Mesenteric fat pad (tissue), 1 donor: Measurements from ENCODE around the gene WNT8A. TPM values are rescaled to one million over a fixed set of nuclear protein-coding genes. Genes with fewer than 3 reads are reported as not detected.
"Not testable (repeated sequence)": the region's sequence is repeated elsewhere in the genome, so short reads cannot be mapped to it uniquely, and the experiment has no call there.

Experiments
- DNase-seq: peaks from one replicate; pipeline ENCODE4 v3.0.0-alpha.2; 2020; ENCODE audit warnings: low spot score
- long read RNA-seq: library from polyadenylated mRNA; unstranded; transcript quantifications from one replicate; pipeline ENCODE4 v2.0.0, GENCODE V29; 2020
- total RNA-seq: library from RNA; stranded (reverse); fragmentation: NEBNext Ultra II Directional; extraction: Animal tissue kit (Norgen Biotek cat#: 25700); gene quantifications from one replicate; pipeline ENCODE4 v1.2.1, GENCODE V29; 2021
- donor health status: DM: yes; HTN: yes; CAD: no.

WNT8A gene, protein sequence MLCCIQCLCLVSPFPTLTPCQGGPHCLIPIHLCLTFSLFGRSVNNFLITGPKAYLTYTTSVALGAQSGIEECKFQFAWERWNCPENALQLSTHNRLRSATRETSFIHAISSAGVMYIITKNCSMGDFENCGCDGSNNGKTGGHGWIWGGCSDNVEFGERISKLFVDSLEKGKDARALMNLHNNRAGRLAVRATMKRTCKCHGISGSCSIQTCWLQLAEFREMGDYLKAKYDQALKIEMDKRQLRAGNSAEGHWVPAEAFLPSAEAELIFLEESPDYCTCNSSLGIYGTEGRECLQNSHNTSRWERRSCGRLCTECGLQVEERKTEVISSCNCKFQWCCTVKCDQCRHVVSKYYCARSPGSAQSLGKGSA
- not detected for total RNA-seq
- long read RNA-seq, result 0 reads

DNA sequence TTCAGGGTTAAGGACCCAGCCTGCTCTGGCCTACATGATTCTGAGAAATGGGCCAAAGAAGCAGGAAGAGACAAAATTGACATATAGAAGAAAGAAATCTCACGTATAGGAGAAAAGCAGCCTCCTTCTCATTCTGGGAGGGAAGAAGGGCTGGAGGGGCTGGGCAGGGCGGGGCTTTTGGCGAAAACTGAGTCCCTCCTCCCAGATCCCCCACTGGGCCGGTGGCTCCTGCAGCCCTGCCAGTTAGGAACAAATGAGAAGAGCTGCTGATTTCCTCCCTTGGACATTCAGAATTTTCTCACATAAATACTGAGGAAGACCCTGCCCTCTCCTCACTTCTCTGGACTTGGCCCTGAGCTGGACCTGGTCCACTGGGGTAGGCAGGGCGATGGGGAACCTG lies at the start of gene WNT8A:
WNT8A (plus strand) TSS at position 332 of the 400 bp plus-strand sequence. CDS start 95 bp downstream, outside the sequence.
- no peak for DNase-seq

DNA sequence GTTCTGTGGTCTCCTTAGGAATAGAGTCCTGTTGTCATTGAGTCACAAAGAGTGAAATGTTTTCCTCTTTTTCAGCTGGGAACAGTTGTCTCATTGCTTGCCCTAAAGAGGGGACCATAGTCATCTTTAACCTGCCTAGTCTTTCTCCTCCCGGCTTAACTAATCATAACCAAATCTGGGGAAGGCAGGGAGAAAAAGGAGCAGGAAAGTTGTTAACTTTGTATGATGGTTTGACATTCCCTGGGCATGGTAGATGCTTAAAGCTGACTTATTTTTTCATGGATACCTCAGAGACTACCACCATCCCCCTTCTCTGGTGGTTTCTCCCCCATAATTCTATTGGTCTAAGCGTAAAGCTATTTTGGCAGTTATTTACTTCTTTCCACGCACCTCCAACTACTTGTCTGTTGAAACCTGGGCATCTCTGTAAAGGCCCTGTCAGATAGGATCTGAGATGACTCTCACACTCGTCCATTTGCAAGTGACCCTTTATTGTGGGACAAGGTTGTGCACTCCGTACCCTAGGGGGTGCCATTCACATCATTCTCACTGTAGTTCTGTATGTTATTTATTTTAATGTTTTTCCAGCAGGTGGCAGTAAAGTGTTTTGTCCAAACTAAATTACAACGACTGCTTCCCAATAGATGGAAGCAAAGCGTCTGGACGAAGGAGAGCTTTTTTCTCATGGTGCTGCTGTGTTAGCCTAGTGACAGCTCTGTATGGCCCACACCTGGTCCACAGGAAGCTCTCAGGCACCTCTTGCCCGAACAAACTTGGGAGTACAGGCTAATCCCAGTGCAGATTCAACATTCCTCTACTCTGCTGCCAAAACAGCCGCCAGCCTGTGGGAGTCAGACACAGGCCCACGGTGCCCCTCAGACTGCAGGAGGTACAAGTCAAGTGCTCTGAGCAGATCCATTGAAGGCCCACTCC lies 48.0 kb upstream of the WNT8A start:
- no peak for DNase-seq

DNA sequence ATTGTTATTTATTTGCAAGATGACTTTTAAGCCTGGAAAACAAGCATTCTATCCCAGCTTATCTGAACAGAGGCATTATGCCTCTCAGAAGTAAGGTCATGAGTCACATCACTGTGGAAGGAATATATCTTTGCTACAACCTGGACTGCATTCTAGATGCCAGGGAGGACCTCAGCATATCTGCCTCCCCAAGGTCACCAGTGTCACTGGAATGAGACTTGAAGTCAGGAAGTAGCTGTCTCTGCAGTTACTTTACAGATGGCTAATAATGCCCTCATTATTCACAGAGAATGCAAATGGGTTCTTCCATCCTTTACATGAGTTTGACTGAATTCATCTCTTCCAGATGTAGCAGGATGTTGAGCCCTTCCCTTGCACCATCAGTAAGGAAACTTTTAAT lies 46.6 kb upstream of the WNT8A start:
- no peak for DNase-seq

DNA sequence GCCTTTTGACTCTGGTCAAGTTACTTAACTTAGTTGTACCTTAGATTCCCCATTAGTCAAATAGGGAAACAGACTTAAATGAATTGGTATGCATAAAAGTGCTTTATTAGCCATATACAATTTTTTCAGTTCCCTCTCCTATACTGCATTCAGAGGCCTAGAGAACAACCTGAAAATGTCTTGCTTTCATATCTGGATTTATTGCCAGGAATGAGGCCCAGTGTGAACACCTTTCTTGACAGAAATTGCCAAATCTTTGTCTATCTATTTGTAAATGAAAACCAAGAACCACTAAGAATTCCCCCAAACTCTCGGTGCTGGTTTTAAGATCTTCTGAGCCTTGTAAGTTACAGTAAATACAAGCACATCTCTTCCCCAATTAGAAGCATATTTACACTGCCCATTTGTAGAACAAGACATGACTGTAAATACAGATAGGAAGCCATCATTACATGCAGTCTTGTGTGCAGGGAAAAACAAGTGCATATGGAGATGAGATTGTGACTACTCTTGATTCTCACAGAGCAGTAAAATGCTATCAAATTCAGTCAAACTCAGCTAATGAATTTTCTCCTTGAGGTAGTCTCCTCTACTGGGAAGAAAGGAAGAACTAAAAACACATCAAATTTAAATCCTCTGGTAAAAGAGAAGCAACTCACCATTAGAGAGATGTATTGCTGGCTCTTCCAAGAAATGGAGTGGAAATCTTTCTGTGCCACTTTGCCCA lies 45.8 kb upstream of the WNT8A start:
- no peak for DNase-seq

DNA sequence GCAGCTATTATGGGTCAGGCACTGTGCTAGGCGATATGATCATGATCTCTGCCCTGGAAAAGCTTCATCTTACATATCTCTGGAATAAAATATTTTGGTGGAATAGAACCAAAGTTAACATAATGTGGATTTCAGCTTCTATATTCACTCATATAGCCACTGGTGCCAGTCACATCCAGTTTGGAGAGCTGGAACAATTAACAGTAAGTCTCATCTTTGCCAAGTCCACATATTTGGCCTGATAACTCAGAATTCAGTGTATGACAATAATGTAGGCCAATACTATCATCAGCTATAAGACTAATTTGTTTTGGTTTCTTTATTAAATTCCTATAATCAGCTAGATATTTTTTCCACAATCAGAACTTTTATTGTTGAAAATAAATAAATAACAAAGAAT lies 45.0 kb upstream of the WNT8A start:
- DNase-seq, result no peak

DNA sequence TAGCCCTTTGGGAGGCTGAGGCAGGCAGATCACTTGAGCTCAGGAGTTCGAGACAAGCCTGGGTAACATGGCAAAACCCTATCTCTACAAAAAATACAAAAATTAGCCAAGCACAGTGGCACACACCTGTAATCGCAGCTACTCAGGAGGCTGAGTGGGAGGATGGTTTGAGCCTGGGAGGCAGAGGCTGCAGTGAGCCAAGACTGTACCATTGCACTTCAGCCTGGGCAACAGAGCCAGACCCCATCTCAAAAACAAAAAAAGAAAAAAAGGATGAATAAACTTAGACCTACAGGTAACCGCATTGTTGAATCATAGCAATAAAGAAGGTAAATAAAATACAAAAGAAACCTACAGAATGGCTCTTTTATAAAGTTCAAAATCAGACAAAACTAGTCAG lies 38.5 kb upstream of the WNT8A start:
- not testable (repeated sequence) for DNase-seq

DNA sequence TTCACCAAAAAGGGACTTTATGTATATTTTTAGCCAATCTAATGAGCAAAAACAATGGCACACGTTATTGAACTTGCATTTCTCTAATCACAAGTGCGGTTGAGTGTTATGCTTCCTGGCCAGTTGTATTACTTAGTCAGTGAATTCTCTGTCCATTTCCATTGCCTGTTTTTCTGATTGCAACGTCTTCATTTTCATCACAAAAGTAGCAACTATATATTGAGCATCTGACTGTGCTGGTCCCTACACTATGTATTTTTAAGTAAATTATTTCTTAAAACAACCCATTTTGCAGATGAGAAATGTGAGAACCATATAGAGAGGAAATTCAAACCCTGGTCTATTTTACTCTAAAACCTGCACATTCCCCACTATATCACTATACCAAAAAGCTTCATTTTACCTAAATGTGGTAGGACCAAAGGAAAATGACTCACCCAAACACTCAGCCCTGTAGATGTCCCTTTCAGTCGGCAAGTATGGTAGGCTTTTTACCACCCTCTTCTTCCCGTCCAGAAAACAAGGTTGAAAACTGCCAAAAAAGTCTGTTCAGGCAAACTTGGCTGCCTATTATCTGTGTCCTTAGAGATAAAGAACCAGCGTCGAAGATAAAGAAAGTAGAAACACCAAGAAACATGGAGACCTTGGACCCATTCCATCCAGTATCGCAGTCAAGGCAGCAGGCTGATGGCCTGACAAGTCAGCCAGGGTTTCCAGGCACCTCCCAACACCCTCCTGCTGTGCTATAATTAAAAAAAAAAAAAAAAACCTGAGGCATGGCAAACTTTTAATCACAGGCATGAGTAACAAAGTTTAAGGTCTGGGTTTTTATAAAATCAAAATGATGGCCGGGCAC lies 32.2 kb upstream of the WNT8A start:
- DNase-seq, result no peak

DNA sequence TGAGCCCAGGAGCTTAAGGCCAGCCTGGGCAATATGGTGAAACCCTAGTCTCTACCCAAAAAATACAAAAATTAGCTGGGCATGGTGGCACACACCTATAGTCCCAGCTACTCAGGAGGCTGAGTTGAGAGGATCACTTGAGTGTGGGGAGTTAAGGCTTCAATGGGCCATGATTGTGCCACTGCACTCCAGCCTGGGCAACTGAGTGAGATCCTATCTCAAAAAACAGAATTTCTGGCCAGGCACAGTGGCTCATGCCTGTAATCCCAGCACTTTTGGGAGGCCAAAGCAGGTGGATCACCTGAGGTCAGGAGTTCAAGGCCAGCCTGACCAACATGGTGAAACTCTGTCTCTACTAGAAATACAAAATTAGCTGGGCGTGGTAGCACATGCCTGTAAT lies 31.1 kb upstream of the WNT8A start:
- not testable (repeated sequence) for DNase-seq

DNA sequence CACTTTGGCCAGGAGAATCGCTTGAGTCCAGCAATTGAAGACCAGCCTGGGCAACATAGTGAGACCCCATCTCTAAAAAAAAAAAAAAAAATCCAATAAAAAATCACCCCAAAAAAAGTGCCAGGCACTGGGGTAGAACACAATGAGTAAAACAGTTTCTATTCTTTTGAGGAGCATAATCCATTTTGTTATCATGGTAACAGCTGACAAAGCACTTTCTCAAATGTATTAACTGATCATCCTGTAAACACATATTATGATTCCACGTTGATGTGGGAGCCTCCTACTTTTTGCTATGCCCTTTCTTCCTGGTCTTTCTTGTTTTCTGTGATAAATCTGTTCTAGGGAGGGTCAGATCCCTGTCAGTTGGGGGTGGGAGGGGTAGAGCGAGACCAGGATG lies 30.3 kb upstream of the WNT8A start:
- no peak for DNase-seq

DNA sequence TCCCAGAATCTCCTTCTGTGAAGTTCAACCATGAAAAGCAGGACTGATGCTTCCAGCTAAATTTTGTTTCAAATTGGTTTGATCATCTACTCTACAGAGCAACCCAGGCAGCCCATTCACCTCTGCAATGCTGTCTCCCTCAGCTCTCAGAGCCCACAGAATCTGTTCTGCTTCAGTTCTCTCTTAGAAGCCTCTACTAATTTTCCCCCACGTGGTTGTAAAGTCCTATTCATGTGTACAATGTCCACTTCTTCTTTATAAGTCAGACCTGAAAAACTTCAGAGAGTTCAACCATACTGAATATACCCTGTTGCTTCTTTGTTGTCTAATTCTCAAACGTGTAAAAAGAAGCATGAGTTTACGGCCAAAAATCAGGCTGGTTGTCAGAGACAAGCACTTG lies 29.6 kb upstream of the WNT8A start:
- no peak for DNase-seq

DNA sequence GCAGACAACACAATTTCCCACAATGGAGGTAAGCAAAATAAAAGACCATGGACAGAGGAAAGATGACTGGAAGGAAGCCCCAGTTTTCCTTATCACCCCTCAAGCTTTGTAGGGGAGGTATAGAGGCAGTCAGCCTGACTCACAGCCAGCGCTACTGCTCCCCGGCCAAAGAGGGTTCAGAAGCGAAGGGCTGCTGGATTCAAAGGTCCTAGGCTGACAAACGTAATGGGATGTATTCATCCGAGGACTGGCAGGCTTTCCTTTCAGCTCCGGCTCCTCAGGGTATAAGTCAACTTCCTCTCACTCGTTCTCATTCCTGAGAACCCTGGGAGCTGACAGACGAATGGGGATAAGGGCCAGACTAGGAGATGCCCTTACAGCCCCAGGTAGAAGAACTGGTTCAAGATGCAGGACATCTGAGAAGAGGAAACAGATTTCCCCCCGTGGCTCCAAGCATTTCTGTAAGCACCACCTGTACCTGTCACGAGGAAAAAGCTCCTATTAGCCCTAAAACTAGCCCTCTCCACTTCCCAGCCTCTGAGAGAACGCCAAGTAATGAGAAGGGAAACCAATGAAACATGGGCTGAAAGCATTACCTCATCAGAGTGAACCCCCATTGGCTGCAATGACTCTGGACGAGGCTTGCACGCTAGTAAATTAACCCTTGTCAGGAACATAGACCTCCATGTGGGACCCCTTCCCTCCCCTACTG lies 28.8 kb upstream of the WNT8A start:
- no peak for DNase-seq

DNA sequence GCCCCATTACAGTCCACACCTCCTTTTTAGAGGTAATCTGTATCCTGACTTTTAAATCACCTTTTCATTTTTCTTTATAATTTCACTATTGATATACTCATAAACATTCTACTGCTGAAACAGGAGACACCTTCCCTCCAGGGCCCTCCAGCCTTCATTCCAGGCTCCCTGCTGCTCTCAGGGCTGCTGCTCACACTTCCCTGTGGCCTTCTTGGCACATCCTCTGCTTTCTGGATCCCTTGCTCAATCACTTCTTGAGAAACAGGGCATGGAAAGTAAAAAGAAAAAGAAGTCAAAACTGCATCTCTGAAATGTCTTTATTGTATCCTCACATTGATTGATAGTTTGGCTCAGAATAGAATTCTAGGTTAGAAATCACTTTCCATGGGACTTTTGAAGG lies 19.3 kb upstream of the WNT8A start:
- DNase-seq, result no peak

DNA sequence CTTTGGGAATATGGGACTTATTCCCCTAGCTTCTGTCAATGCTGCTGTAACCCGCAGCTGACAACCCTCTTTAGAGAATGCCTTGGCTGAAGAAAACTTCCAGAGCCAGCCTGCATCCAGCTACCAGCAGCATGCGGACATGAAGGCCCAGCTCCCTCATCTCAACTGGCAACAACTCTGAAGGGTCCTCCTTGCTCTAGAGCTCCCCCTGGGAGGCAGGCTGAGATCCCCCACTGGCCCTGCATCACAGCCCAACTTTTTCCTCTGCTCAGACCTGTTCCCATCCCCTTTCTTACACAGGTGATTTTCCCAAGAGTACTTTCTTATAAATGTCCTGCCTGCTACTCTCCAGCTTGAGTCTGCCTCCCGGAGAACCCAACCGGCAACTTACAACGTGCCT lies 18.7 kb upstream of the WNT8A start:
- DNase-seq, result peak; percentile 53

DNA sequence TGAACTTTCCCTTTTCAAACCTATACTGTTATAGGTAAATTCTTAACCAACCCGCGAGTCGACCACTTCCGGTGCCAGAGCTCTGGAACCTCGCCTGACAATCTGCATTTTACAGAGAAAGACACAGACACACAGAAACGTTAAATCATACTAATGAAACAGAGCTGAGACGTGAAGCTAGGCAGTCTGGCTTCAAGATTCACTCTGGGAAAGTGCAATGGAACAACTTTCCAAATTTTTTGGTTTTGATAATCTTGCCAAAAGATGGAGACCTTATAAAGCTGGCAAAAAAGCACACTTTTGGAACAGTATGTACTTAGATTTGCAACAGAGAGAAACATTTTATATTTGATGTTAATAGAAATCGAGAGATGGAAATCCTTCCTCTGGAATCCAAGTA lies 15.9 kb upstream of the WNT8A start:
- no peak for DNase-seq

DNA sequence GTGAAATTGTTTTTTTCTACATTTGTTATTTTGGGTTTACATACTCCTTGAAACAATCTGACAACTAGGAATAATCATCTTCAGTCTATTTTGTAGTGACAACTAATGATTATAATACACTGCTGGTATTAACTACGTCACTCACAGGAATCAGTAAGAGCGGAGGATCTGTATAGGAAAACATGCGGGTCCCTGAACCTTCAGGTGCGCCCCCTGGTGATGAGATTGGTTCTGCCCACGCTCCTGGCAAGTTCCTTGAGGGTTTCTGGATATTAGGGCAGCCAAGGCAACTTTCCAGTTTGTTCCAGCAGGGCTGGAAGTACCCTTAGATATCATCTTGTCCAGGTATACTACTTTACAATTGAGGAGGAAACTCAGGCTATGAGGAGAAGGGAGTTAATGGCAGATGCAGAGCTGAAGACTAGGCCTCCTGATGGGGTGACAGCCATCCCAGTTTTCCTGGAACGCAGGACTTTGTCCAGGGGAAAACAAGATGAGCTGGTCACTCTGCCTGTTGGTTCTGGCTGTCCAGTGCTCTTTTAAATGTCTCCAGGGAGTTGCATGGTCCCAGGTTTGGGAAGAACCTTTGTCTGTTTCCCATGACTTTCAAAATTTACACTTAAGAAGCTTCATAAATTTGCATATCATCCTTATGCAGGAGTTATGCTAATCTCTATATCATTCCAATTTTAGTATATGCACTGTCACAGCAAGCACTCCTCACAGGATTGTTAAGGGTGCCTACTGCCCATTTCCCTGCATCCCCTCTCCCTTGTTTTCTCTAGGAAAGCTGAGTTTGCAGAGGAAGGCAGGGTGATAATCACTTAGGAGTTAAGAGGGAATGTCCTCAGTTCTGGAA lies 14.9 kb upstream of the WNT8A start:
- DNase-seq, result no peak

DNA sequence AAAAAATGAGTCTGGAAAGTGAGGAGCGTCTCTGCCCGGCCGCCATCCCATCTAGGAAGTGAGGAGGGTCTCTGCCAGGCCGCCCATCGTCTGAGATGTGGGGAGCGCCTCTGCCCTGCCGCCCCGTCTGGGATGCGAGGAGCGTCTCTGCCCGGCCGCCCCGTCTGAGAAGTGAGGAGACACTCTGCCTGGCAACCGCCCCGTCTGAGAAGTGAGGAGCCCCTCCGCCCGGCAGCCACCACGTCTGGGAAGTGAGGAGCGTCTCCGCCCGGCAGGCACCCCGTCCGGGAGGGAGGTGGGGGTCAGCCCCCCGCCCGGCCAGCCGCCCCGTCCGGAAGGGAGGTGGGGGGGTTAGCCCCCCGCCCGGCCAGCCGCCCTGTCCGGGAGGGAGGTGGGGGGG lies 13.8 kb upstream of the WNT8A start:
- DNase-seq, result not testable (repeated sequence)

DNA sequence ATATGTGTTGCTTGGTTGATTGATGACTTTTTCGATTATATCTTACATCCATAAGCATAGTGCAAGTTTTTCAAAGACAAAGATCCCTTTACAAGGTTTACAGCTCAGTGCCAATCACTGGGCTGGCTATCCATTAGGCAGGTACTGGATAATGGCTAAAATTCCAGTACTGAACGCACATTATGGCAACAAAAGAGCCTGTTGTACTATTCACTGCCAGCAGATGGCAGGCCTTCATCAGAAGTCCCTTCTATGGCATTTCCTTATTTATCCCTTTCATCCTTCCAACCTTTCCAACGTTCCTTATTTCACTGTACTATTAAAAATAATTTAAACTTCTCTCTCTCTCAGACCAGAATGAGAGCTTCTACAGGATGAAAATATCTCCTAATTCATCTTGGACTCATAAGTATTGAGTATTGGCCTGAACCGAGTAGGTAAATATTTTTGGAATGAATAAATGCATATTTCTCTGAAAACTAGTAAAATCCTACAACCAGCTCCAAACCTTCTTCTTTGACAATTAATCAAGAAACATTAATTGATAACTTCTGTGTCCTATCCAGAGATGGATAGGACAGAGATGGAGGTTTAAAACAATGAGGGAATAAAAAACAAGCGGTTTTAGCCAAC lies 6.7 kb upstream of the WNT8A start:
- no peak for DNase-seq

DNA sequence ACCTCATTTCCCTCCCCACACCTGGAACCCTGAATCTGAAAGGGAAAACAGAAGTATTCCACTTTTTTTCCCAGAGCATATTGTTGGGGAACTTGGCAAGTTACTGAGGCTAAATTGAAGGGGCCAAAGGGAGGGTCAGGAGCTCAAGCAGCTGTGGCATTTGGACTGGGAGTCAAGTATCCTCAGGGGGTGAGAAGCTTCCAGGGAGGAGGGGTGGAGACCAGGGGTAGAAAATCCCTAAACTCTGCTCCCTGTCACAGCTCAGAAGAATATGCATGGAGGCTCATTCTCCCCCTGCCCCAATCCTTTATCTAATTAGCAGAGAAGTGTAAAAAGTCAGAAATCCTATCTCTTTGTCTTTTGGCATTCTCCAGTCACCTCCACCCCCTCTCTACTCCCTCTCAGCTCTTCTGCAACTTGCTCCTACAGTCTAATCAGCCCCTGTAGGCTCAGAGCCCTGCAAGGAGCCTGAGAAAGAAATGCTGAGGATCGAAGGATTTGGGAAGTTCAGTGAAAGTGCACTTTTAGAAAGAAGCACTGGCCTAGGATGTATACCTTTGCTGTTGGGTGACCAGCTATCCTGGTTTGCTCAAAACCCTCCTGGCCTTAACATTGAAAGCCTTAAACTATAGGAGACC lies 5.7 kb upstream of the WNT8A start:
- DNase-seq, result no peak
